Ascending aorta (tissue), 2 donors: ENCODE results near the gene GPR107. TPM values are rescaled to one million over a fixed set of nuclear protein-coding genes. Genes with fewer than 3 reads are reported as not detected.

Experiments
- DNase-seq, 2 donors: peaks; one replicate each; pipeline ENCODE4 v3.0.0-alpha.2; 2019; ENCODE audit warnings: low spot score in 2 of 2
- H3K27ac ChIP-seq, 2 donors: fragments of 200-600 bp; sonication (generic); one replicate each; pipeline ENCODE4 v1.5.1; 2016 to 2017; ENCODE audit warnings: mild to moderate bottlenecking in 1 of 2
- H3K27me3 ChIP-seq: fragments of 200-600 bp; sonication (generic); one replicate; pipeline ENCODE4 v1.5.1; 2017
- H3K36me3 ChIP-seq, 2 donors: fragments of 200-600 bp; sonication (generic); one replicate each; pipeline ENCODE4 v1.5.1; 2016
- H3K4me1 ChIP-seq, 2 donors: fragments of 200-600 bp; sonication (generic); one replicate each; pipeline ENCODE4 v1.5.1; 2016 to 2017; ENCODE audit warnings: mild to moderate bottlenecking in 1 of 2
- H3K4me3 ChIP-seq, 2 donors: fragments of 200-600 bp; sonication (generic); one replicate each; pipeline ENCODE4 v1.5.1; 2016 to 2017; ENCODE audit warnings: mild to moderate bottlenecking in 1 of 2
- H3K9me3 ChIP-seq, 2 donors: fragments of 200-600 bp; sonication (generic); one replicate each; pipeline ENCODE4 v1.5.1; 2016
- intact Hi-C: fragments of 100-400 bp; cut with DNase I; formaldehyde crosslinking; loops from one replicate; pipeline ENCODE4 v1.15.1; 2023
- total RNA-seq: library from RNA; depleted of rRNA; stranded (reverse); fragments of >200 nt; gene quantifications from one replicate; pipeline ENCODE4 v1.1.0, GENCODE V29; 2016
- TF ChIP-seq, protein P1 (sequence below), 3 experiments: fragments of 200-600 bp in 2 of 3; fragments of 450-650 bp in 1 of 3; sonication (generic) in 2 of 3; IDR thresholded peaks; one replicate each; pipeline ENCODE4 v1.5.1; 2016 to 2019; ENCODE audit warnings: antibody characterized with exemption in 3 of 3, mild to moderate bottlenecking in 1 of 3, moderate library complexity in 1 of 3

GPR107 gene
- total RNA-seq, 1 donor from 2014 or later = 37.4 TPM

GRCh38 chr9:130179331-130179907 is 125.7 kb downstream of the GPR107 start:
- DNase-seq = no peak
- H3K4me1 ChIP-seq = peaks cover 15 to 40% of the 10 kb centered on the region in 2 donors
- intact Hi-C loops = no loop called here
- no peaks in the 10 kb centered on the region for H3K36me3 ChIP-seq
- TF ChIP-seq, protein P1, sequence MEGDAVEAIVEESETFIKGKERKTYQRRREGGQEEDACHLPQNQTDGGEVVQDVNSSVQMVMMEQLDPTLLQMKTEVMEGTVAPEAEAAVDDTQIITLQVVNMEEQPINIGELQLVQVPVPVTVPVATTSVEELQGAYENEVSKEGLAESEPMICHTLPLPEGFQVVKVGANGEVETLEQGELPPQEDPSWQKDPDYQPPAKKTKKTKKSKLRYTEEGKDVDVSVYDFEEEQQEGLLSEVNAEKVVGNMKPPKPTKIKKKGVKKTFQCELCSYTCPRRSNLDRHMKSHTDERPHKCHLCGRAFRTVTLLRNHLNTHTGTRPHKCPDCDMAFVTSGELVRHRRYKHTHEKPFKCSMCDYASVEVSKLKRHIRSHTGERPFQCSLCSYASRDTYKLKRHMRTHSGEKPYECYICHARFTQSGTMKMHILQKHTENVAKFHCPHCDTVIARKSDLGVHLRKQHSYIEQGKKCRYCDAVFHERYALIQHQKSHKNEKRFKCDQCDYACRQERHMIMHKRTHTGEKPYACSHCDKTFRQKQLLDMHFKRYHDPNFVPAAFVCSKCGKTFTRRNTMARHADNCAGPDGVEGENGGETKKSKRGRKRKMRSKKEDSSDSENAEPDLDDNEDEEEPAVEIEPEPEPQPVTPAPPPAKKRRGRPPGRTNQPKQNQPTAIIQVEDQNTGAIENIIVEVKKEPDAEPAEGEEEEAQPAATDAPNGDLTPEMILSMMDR (IDR thresholded peaks at IDR 0.05) = no peak
- no peaks in the 10 kb centered on the region for H3K27me3 ChIP-seq
- H3K4me3 ChIP-seq = no peak overlapping the region
- H3K9me3 ChIP-seq = no peaks in the 10 kb centered on the region
- peak overlapping the region; percentile 40 to 50 for H3K27ac ChIP-seq

GRCh38 chr9:130180516-130180915 is 126.8 kb downstream of the GPR107 start:
- Histone ChIP-seq H3K36me3 (no peaks in the 10 kb centered on the region), H3K27me3 (no peaks in the 10 kb centered on the region), H3K4me1 (peaks cover 19 to 40% of the 10 kb centered on the region in 2 donors), H3K27ac (peak overlapping the region in 1 of 2 donors; percentile 89), H3K4me3 (no peak overlapping the region), H3K9me3 (no peaks in the 10 kb centered on the region)
- TF ChIP-seq, protein P1 (IDR thresholded peaks at IDR 0.05) = no peak
- intact Hi-C loops = no loop called here
- no peak for DNase-seq

DNA sequence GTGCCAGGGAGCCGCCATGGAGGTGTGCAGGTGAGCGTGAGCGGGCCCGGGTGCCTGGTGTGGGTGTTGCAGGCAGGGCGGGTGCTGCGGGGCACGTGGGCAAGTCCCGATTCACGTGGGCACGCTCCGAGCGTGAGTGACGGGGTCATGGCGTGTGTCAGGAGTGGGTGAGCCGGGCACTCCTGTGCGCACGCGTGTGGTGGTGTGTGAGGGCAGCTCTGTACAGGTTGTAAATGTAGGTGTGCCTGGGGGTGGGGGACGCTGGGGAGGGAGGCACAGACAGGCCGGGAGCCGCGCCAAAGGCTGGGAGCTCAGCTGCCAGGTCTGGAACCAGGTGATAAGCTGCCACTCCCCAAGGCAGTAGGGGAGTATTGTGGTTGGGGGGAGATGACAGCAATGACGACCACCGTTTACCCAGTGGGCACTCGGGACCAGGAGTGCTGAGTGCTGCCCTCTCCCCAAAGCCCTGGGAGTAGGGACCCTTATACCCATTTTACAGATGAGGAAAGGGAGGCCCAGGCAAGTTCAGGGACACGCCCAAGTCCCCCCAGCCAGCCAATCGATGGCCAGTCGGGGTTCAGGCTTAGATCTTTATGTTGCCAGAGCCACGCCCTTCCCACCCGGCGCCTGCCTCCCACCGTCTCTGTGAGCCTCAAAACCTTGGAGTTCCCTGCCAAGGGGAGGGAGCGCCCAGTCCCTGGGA is 128.1 kb downstream of the GPR107 start:
- TF ChIP-seq, protein P1 (IDR thresholded peaks at IDR 0.05) = no peak
- Histone ChIP-seq H3K4me3 (no peak overlapping the region), H3K9me3 (no peaks in the 10 kb centered on the region), H3K27me3 (no peaks in the 10 kb centered on the region), H3K27ac (peak overlapping the region; percentile 89 to 90), H3K36me3 (no peaks in the 10 kb centered on the region), H3K4me1 (peaks cover 32 to 50% of the 10 kb centered on the region in 2 donors)
- DNase-seq = no peak
- intact Hi-C loops = no loop called here

DNA sequence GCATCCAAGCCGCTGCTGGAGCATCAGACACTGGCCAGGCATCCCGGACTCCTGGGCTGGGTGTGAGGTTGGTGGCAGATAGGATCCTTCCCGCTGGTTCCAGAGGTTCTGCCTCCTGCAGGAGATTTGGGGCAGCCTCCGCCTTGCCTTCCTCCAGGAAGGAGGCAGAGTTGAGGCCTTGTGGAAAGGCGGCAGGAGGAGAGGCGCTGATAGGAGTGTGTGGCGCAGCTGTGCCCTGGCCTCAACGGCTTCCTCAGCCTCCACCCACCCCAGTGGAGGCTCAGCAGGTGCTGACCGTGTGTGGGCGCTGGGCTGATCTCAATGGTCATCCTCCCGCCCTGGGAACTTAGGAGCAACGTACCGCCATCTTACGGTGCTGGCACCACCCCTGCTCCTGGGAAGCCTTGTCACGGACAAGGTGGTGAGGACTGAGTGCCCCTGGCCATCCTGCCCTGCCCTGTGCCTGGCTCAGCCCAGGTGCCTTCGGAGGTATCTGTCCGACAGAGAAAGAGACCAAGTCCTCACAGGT is 128.7 kb downstream of the GPR107 start:
- H3K4me1 ChIP-seq = peaks cover 34 to 51% of the 10 kb centered on the region in 2 donors
- no peaks in the 10 kb centered on the region for H3K27me3 ChIP-seq
- DNase-seq = no peak
- no peaks in the 10 kb centered on the region for H3K9me3 ChIP-seq
- no peak overlapping the region for H3K4me3 ChIP-seq
- peak overlapping the region; percentile 89 to 90 for H3K27ac ChIP-seq
- TF ChIP-seq, protein P1 (IDR thresholded peaks at IDR 0.05) = no peak
- no peaks in the 10 kb centered on the region for H3K36me3 ChIP-seq
- intact Hi-C loops = no loop called here

DNA sequence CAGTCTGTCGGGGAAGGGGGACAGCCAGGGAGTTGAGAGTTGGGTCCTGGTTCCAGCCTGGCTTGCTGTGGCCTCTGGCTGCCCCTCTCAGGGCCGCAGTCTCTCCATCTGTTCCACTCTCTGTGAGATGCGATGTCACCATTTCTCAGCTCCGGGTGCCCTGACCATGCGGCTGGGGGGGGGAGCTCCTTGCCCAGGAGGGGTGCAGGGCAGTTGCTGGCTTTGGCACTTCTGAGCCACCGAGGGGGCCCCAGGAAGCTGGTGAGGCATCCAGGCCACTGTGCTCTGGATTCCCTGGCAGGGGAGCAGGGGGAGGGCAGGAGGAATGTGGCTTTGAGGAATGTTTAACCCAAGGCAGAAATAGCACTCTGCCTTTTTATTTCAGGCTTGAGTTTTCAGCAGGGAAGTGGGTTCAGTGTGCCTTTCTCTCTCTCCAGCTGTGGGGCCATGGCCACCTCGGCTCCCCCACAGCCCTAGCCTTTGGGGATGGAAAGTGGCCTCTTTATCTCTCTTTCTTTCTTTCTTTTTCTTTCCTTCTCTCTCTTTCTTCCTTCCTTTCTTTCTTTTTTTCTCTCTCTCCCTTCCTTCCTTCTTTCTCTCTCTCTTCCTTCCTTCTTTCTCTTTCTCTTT is 129.5 kb downstream of the GPR107 start:
- no peaks in the 10 kb centered on the region for H3K36me3 ChIP-seq
- no peaks in the 10 kb centered on the region for H3K27me3 ChIP-seq
- intact Hi-C loops = no loop called here
- H3K9me3 ChIP-seq = no peaks in the 10 kb centered on the region
- H3K4me3 ChIP-seq = peak overlapping the region in 1 of 2 donors; percentile 30
- H3K4me1 ChIP-seq = peaks cover 34 to 52% of the 10 kb centered on the region in 2 donors
- DNase-seq = peak in 1 of 2 donors; percentile 89
- peak overlapping the region; percentile 89 to 90 for H3K27ac ChIP-seq
- TF ChIP-seq, protein P1 (IDR thresholded peaks at IDR 0.05) = no peak
